MM.1S (cell line): ENCODE measurements around the gene NOP10.

Experiments
- DNase-seq: peaks from one replicate; pipeline ENCODE4 v3.0.0-alpha.2; 2015
- H2AFZ ChIP-seq: fragments of 300-600 bp; sonication (generic); 2 replicates; pipeline ENCODE4 v1.6.0; 2016; ENCODE audit warnings: antibody characterized with exemption, low read length
- H3F3A ChIP-seq: fragments of 300-600 bp; sonication (generic); 2 replicates; pipeline ENCODE4 v1.6.1; 2016; ENCODE audit warnings: mild to moderate bottlenecking, antibody characterized with exemption, low read length, moderate library complexity, mixed read lengths; ENCODE audit not compliant: insufficient read depth
- H3K27ac ChIP-seq: fragments of 300-600 bp; sonication (generic); 2 replicates; pipeline ENCODE4 v1.5.1; 2016; ENCODE audit warnings: mild to moderate bottlenecking, low read length
- H3K27me3 ChIP-seq: fragments of 300-600 bp; sonication (generic); replicated peaks from 2 replicates; pipeline ENCODE4 v1.6.0; 2016; ENCODE audit warnings: low read length; ENCODE audit not compliant: insufficient read depth
- H3K36me3 ChIP-seq: fragments of 300-600 bp; sonication (generic); replicated peaks from 2 replicates; pipeline ENCODE4 v1.6.1; 2016; ENCODE audit warnings: mild to moderate bottlenecking, low read length, mixed read lengths; ENCODE audit not compliant: insufficient read depth
- H3K4me1 ChIP-seq: fragments of 300-600 bp; sonication (generic); 2 replicates; pipeline ENCODE4 v1.6.1; 2016; ENCODE audit warnings: low read length, mixed read lengths
- H3K4me2 ChIP-seq: fragments of 300-600 bp; sonication (generic); 2 replicates; pipeline ENCODE4 v1.6.0; 2016; ENCODE audit warnings: low read depth, low read length
- H3K4me3 ChIP-seq: fragments of 300-600 bp; sonication (generic); 2 replicates; pipeline ENCODE4 v1.5.1; 2016; ENCODE audit warnings: low read length, mixed read lengths
- H3K79me2 ChIP-seq: fragments of 300-600 bp; sonication (generic); 2 replicates; pipeline ENCODE4 v1.6.1; 2016; ENCODE audit warnings: mixed run types, low read length, mixed read lengths
- H3K9ac ChIP-seq: fragments of 300-600 bp; sonication (generic); 2 replicates; pipeline ENCODE4 v1.6.1; 2016; ENCODE audit warnings: low read length, mixed read lengths
- H3K9me2 ChIP-seq: fragments of 300-600 bp; sonication (generic); replicated peaks from 2 replicates; pipeline ENCODE4 v1.6.1; 2016; ENCODE audit warnings: mild to moderate bottlenecking, low read length, mixed read lengths; ENCODE audit not compliant: insufficient read depth
- H3K9me3 ChIP-seq: fragments of 300-600 bp; sonication (generic); replicated peaks from 2 replicates; pipeline ENCODE4 v1.6.1; 2016; ENCODE audit warnings: mild to moderate bottlenecking, low read length, mixed read lengths; ENCODE audit not compliant: insufficient read depth
- H4K20me1 ChIP-seq: fragments of 300-600 bp; sonication (generic); 2 replicates; pipeline ENCODE4 v1.6.1; 2016; ENCODE audit warnings: mild to moderate bottlenecking, low read length, moderate library complexity, mixed read lengths; ENCODE audit not compliant: insufficient read depth
- CTCF ChIP-seq: fragments of 300-600 bp; sonication (generic); IDR thresholded peaks from 2 replicates; pipeline ENCODE4 v1.5.1; 2016; ENCODE audit warnings: antibody characterized with exemption, low read length, mixed read lengths
- EZH2 ChIP-seq: fragments of 300-600 bp; sonication (generic); optimal IDR thresholded peaks from 2 replicates; pipeline ENCODE3; 2017; ENCODE audit warnings: low read depth, mild to moderate bottlenecking, antibody characterized with exemption, low read length, mixed read lengths
- EZH2phosphoT487 ChIP-seq: fragments of 300-600 bp; sonication (generic); IDR thresholded peaks from 2 replicates; pipeline ENCODE4 v1.6.1; 2018; ENCODE audit warnings: antibody characterized with exemption, low read length

The NOP10 gene

GRCh38 chr15:34336991-34337556 lies 5.9 kb downstream of the NOP10 start:
- no peaks in the 10 kb centered on the region for H3K27me3 ChIP-seq
- no peaks in the 10 kb centered on the region for H3K9me3 ChIP-seq
- TF ChIP-seq EZH2 (no peak), EZH2phosphoT487 (no peak), CTCF (no peak)
- H3K9ac ChIP-seq, result peak overlapping the region; percentile 83
- peak overlapping the region; percentile 87 for H3K4me3 ChIP-seq
- peaks cover 14% of the 10 kb centered on the region for H3K4me1 ChIP-seq
- peak overlapping the region; percentile 92 for H3K4me2 ChIP-seq
- no peaks in the 10 kb centered on the region for H4K20me1 ChIP-seq
- H3K36me3 ChIP-seq, result no peaks in the 10 kb centered on the region; the same call in 1 of the 2 replicates
- peak overlapping the region; percentile 65 for H2AFZ ChIP-seq
- H3K9me2 ChIP-seq, result no peaks in the 10 kb centered on the region
- H3F3A ChIP-seq, result peaks cover 47% of the 10 kb centered on the region
- DNase-seq, result peak; percentile 36
- peaks cover 75% of the 10 kb centered on the region for H3K79me2 ChIP-seq
- peak overlapping the region; percentile 80 for H3K27ac ChIP-seq

GRCh38 chr15:34336231-34336990 lies 6.5 kb downstream of the NOP10 start:
- H3K4me3 ChIP-seq, result peak overlapping the region; percentile 87
- no peaks in the 10 kb centered on the region for H3K9me3 ChIP-seq
- peak overlapping the region; percentile 83 for H3K9ac ChIP-seq
- peak overlapping the region; percentile 92 for H3K4me2 ChIP-seq
- H3K27me3 ChIP-seq, result no peaks in the 10 kb centered on the region
- H3K9me2 ChIP-seq, result no peaks in the 10 kb centered on the region
- peak overlapping the region; percentile 80; the same call in 1 of the 2 replicates for H3K27ac ChIP-seq
- no peaks in the 10 kb centered on the region; the same call in 1 of the 2 replicates for H3K36me3 ChIP-seq
- H3K4me1 ChIP-seq, result peaks cover 10% of the 10 kb centered on the region
- peaks cover 47% of the 10 kb centered on the region for H3F3A ChIP-seq
- no peaks in the 10 kb centered on the region for H4K20me1 ChIP-seq
- TF ChIP-seq EZH2phosphoT487 (no peak), EZH2 (no peak), CTCF (no peak)
- peak overlapping the region; percentile 65 for H2AFZ ChIP-seq
- peak; percentile 37 for DNase-seq
- H3K79me2 ChIP-seq, result peaks cover 75% of the 10 kb centered on the region

GRCh38 chr15:34335176-34336032 lies 7.5 kb downstream of the NOP10 start:
- no peaks in the 10 kb centered on the region; the same call in 1 of the 2 replicates for H3K36me3 ChIP-seq
- H3K9me3 ChIP-seq, result no peaks in the 10 kb centered on the region
- H3K9ac ChIP-seq, result peak overlapping the region; percentile 83
- H3K27me3 ChIP-seq, result no peaks in the 10 kb centered on the region
- no peak overlapping the region; the same call in 1 of the 2 replicates for H2AFZ ChIP-seq
- peaks cover 47% of the 10 kb centered on the region for H3F3A ChIP-seq
- peaks cover 73% of the 10 kb centered on the region for H3K79me2 ChIP-seq
- H3K9me2 ChIP-seq, result no peaks in the 10 kb centered on the region
- peak overlapping the region; percentile 80 for H3K27ac ChIP-seq
- peaks cover 11% of the 10 kb centered on the region for H3K4me1 ChIP-seq
- peak overlapping the region; percentile 87 for H3K4me3 ChIP-seq
- H4K20me1 ChIP-seq, result no peaks in the 10 kb centered on the region
- DNase-seq, result no peak
- TF ChIP-seq CTCF, result no peak
- no peak for TF ChIP-seq EZH2
- no peak for TF ChIP-seq EZH2phosphoT487
- H3K4me2 ChIP-seq, result peak overlapping the region; percentile 92
